ENCODE measurements around the gene EPN3. TPM values are rescaled to one million over a fixed set of nuclear protein-coding genes. Genes with fewer than 3 reads are reported as not detected.
A peak's percentile ranks its signal among the peaks of the same experiment; 100 is the strongest.

EPN3 gene
- total RNA-seq, 1 donor from 2014 or later = 33.4 TPM

GRCh38 chr17:50558941-50559614, 26.5 kb downstream of the EPN3 start:
- no peak for DNase-seq
- intact Hi-C loops (cut with micrococcal nuclease) = loop anchor here (10.0 kb wide), 1 partner anchor 136 kb away; no protein-coding TSS in a partner anchor
- no peak for ATAC-seq

GRCh38 chr17:50559674-50560184, 27.2 kb downstream of the EPN3 start:
- DNase-seq = no peak
- intact Hi-C loops (cut with micrococcal nuclease) = loop anchor here (10.0 kb wide), 1 partner anchor 135 kb away; no protein-coding TSS in a partner anchor
- ATAC-seq = peak; percentile 49

GRCh38 chr17:50560185-50560824, 27.8 kb downstream of the EPN3 start, which contains the start of gene CACNA1G:
CACNA1G (plus strand) TSS chr17:50560715; CDS start chr17:50561460, 745 bp downstream.
- peak; percentile 93 for DNase-seq
- peak; percentile 94 for ATAC-seq
- intact Hi-C loops (cut with micrococcal nuclease) = no loop called here

- intact Hi-C loops (cut with micrococcal nuclease) = no loop called here
- no peak for ATAC-seq
- no peak for DNase-seq
Measured at GRCh38 chr17:50560931-50561745, 28.6 kb downstream of the EPN3 start.

GRCh38 chr17:50561746-50562141, 29.2 kb downstream of the EPN3 start:
- intact Hi-C loops (cut with micrococcal nuclease) = no loop called here
- DNase-seq (no peak), ATAC-seq (no peak)

GRCh38 chr17:50562242-50563091, 29.9 kb downstream of the EPN3 start:
- intact Hi-C loops (cut with micrococcal nuclease) = no loop called here
- ATAC-seq = no peak

GRCh38 chr17:50563092-50563511, 30.6 kb downstream of the EPN3 start:
- intact Hi-C loops (cut with micrococcal nuclease) = no loop called here
- no peak for ATAC-seq
- no peak for DNase-seq

More at GRCh38 chr17:50562242-50563091, 29.9 kb downstream of the EPN3 start:
- DNase-seq = peak; percentile 31

GRCh38 chr17:50564916-50565315, 32.4 kb downstream of the EPN3 start:
- ATAC-seq (peak; percentile 53), DNase-seq (peak; percentile 81)
- intact Hi-C loops (cut with micrococcal nuclease) = no loop called here

- no peak for ATAC-seq
- intact Hi-C loops (cut with micrococcal nuclease) = no loop called here
- DNase-seq = no peak
Measured at GRCh38 chr17:50565402-50566350, 33.1 kb downstream of the EPN3 start.

GRCh38 chr17:50566886-50567285, 34.4 kb downstream of the EPN3 start:
- intact Hi-C loops (cut with micrococcal nuclease) = no loop called here
- DNase-seq = no peak

GRCh38 chr17:50568659-50569058, 36.1 kb downstream of the EPN3 start:
- ATAC-seq = no peak
- intact Hi-C loops (cut with micrococcal nuclease) = no loop called here

More at GRCh38 chr17:50566886-50567285, 34.4 kb downstream of the EPN3 start:
- ATAC-seq = no peak

GRCh38 chr17:50569592-50569991, 37.1 kb downstream of the EPN3 start:
- DNase-seq (no peak), ATAC-seq (no peak)
- intact Hi-C loops (cut with micrococcal nuclease) = no loop called here

More at GRCh38 chr17:50568659-50569058, 36.1 kb downstream of the EPN3 start:
- DNase-seq = peak; percentile 23

- ATAC-seq (no peak), DNase-seq (no peak)
- intact Hi-C loops (cut with micrococcal nuclease) = no loop called here
Measured at GRCh38 chr17:50570032-50570431, 37.5 kb downstream of the EPN3 start.

GRCh38 chr17:50570528-50570927, 38.0 kb downstream of the EPN3 start:
- no peak for ATAC-seq
- intact Hi-C loops (cut with micrococcal nuclease) = no loop called here
- DNase-seq = no peak

- DNase-seq (no peak), ATAC-seq (no peak)
- intact Hi-C loops (cut with micrococcal nuclease) = no loop called here
Measured at GRCh38 chr17:50571681-50572080, 39.1 kb downstream of the EPN3 start.

- peak; percentile 32 for DNase-seq
- no peak for ATAC-seq
- intact Hi-C loops (cut with micrococcal nuclease) = no loop called here
Measured at GRCh38 chr17:50572541-50572940, 40.0 kb downstream of the EPN3 start.

GRCh38 chr17:50573866-50574611, 41.5 kb downstream of the EPN3 start:
- ATAC-seq (no peak), DNase-seq (no peak)
- intact Hi-C loops (cut with micrococcal nuclease) = no loop called here
